ENCODE results near the gene TDRD1. TPM values are rescaled to one million over a fixed set of nuclear protein-coding genes. Genes with fewer than 3 reads are reported as not detected.

TDRD1 gene
- total RNA-seq, 1 donor from 2014 or later, result 0.06 TPM

GRCh38 chr10:114228156-114228555 is 49.0 kb downstream of the TDRD1 start:
- DNase-seq (ENCODE audit: extremely low read depth, low read depth, low spot score), result no peak

- DNase-seq (ENCODE audit: extremely low read depth, low read depth, low spot score), result no peak
Observed at GRCh38 chr10:114232561-114233176, 53.5 kb downstream of the TDRD1 start.

GRCh38 chr10:114233482-114233881 is 54.3 kb downstream of the TDRD1 start:
- DNase-seq (ENCODE audit: extremely low read depth, low read depth, low spot score), result no peak

GRCh38 chr10:114234132-114234531 is 55.0 kb downstream of the TDRD1 start:
- no peak for DNase-seq (ENCODE audit: extremely low read depth, low read depth, low spot score)

- DNase-seq (ENCODE audit: extremely low read depth, low read depth, low spot score), result no peak
Observed at GRCh38 chr10:114239117-114239993, 60.2 kb downstream of the TDRD1 start, which contains the start of gene VWA2. Gene VWA2, plus strand, starts transcription at chr10:114239254. Its CDS starts 9,460 bp downstream, at chr10:114248714.

GRCh38 chr10:114239994-114240345 is 60.8 kb downstream of the TDRD1 start:
- DNase-seq (ENCODE audit: extremely low read depth, low read depth, low spot score), result no peak

GRCh38 chr10:114242235-114242634 is 63.1 kb downstream of the TDRD1 start:
- DNase-seq (ENCODE audit: extremely low read depth, low read depth, low spot score), result no peak

GRCh38 chr10:114243661-114244060 is 64.5 kb downstream of the TDRD1 start:
- DNase-seq (ENCODE audit: extremely low read depth, low read depth, low spot score), result no peak

GRCh38 chr10:114244126-114244525 is 65.0 kb downstream of the TDRD1 start:
- no peak for DNase-seq (ENCODE audit: extremely low read depth, low read depth, low spot score)

GRCh38 chr10:114245121-114245791 is 66.1 kb downstream of the TDRD1 start:
- no peak for DNase-seq (ENCODE audit: extremely low read depth, low read depth, low spot score)

- no peak for DNase-seq (ENCODE audit: extremely low read depth, low read depth, low spot score)
Observed at GRCh38 chr10:114246679-114247305, 67.6 kb downstream of the TDRD1 start.

- DNase-seq (ENCODE audit: extremely low read depth, low read depth, low spot score), result no peak
Observed at GRCh38 chr10:114250236-114250635, 71.1 kb downstream of the TDRD1 start.

GRCh38 chr10:114250716-114251115 is 71.6 kb downstream of the TDRD1 start:
- DNase-seq (ENCODE audit: extremely low read depth, low read depth, low spot score), result no peak

GRCh38 chr10:114252092-114252491 is 72.9 kb downstream of the TDRD1 start:
- DNase-seq (ENCODE audit: extremely low read depth, low read depth, low spot score), result no peak

GRCh38 chr10:114252883-114253282 is 73.7 kb downstream of the TDRD1 start:
- no peak for DNase-seq (ENCODE audit: extremely low read depth, low read depth, low spot score)

GRCh38 chr10:114255227-114255626 is 76.1 kb downstream of the TDRD1 start:
- DNase-seq (ENCODE audit: extremely low read depth, low read depth, low spot score), result no peak

- no peak for DNase-seq (ENCODE audit: extremely low read depth, low read depth, low spot score)
Observed at GRCh38 chr10:114256008-114256765, 77.0 kb downstream of the TDRD1 start.

GRCh38 chr10:114256822-114257221 is 77.7 kb downstream of the TDRD1 start:
- DNase-seq (ENCODE audit: extremely low read depth, low read depth, low spot score), result no peak

- DNase-seq (ENCODE audit: extremely low read depth, low read depth, low spot score), result no peak
Observed at GRCh38 chr10:114257498-114257897, 78.3 kb downstream of the TDRD1 start.

GRCh38 chr10:114258274-114258840 is 79.2 kb downstream of the TDRD1 start:
- DNase-seq (ENCODE audit: extremely low read depth, low read depth, low spot score), result no peak

Data from glomerular endothelial cell (primary cell).